HG03025 (cell line): ENCODE measurements around the gene SESTD1.
"Not testable (repeated sequence)": the region's sequence is repeated elsewhere in the genome, so short reads cannot be mapped to it uniquely, and the experiment has no call there.

Source experiments
- ATAC-seq: cut with Tn5 transposase; IDR thresholded peaks from one replicate; pipeline ENCODE4 v1.9.1; 2021; ENCODE audit warnings: mild to moderate bottlenecking, moderate library complexity; ENCODE audit not compliant: unreplicated experiment, low FRiP score

SESTD1 gene

DNA sequence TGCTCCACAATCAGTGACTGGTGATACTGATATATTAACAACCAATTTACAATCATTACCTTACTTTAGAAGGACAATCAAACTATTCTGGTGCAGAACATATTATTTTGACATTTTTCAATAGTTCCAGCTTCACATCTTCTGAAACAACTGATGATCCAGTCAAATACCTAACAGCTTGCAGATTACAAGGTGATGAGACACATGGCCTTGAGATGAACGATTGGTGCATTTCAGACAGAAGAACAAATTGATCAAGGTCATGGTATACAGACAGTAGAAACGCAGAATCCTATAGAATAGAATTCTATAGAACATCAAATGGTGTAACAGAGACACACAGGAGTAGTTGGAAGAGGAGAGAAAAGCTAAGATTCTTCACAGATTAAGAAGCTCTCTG lies 24.8 kb downstream of the SESTD1 start:
- ATAC-seq, result no peak

- ATAC-seq, result no peak
Measured at GRCh38 chr2:179239195-179239594, 25.4 kb downstream of the SESTD1 start.

DNA sequence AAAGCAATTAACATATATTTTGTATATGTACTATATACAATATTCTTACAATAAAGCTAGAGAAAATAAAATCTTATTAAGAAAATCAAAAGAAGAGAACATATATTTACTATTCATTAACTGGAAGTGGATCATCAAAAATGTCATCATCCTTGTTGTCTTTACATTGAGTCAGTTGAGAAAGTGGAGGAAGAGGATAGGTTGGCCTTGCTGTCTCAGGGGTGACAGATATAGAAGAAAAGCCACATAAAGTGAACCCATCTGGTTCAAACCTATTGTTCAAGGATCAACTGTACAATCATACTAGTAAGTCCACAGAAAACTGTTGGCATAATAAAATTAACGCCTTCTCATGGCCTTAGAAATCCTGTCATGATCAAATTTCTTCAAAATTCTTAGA lies 26.6 kb downstream of the SESTD1 start:
- no peak for ATAC-seq

DNA sequence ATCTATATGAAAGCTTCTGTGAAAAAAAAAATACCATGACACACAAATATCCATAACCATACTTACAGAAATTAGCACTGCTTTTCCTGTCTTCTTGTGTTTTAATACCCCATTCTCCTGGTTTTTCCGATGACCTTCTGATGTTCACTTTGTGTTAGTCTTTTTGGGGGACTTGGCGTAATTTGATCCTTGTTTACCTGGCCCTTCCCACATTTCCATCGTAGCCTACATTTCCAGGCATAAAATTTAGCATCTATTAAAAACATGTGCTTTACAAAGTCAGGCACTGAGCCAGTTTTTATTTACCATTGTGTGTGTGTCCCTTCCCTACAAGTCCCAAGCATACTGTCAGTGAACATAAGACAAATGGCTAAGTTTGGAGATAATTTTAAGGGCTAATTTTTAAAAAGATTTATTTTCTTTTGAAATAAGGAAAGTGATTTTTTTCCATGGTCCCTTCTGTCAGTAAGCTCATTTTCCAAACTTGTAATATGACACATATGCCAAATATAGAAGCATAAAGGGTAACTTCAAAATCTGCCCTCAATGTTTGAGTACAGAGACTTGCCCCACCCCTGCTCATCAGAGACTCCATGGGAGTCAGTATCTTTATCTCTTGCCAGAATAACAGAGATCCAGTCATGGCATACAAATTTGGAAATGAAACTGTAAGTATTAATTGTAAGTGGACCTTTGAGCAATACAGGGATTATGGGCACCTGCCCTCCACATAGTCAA lies 27.3 kb downstream of the SESTD1 start:
- ATAC-seq, result no peak

DNA sequence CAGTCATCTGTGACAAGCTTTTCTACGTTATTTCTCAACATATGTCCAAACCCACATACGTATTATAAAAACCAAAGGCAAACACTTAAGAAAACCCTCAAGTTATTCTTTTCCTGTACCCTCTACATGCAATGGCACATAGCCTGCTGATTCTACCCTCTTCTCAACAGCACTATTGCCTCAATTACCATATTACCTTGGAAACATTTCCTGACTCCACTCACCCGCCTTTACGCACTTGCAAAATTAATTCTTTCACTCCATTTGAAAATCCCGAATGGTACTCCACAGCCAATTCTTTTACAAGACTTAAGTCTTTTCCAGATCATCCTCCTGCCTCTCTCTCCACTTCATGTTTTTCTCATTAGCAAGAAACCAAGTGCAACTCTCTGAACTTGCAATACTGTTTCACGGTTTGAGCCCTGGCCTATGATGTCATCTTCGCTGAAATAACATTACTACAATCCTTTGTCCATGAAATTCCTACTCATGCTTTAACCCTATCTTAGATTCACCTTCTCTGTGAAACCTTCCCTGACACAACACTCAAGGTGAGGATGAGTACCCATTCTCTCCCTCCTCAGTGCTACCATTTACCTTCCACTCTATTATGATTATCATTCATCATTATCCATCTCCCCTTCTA lies 29.0 kb downstream of the SESTD1 start:
- ATAC-seq, result no peak

DNA sequence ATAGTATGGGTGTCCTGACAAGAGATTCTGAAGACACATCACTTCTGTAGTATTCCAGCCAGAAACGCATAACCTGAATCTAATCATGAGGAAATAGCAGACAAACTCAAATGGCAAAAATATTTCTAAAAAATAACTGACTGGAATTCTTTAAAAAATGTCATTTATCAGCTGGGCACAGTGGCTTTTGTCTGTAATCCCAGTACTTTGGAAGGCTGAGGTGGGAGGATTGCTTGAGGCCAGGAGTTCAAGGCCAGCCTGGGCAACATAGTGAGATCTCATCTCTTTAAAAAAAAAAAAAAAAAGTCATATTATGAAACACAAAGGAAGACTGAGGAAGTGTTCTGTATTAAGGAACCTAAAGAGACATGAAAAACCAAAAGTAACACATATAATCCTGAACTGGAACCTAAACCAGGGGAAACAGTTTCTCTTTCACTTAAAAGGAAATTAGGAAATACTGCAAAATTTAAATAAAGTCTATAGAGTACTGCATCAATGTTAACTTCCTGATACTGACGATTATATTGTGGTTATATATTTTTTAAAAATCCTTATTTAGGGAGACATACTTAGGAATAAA lies 29.9 kb downstream of the SESTD1 start:
- ATAC-seq, result no peak

- ATAC-seq, result no peak
Measured at GRCh38 chr2:179233626-179234430, 30.8 kb downstream of the SESTD1 start.

DNA sequence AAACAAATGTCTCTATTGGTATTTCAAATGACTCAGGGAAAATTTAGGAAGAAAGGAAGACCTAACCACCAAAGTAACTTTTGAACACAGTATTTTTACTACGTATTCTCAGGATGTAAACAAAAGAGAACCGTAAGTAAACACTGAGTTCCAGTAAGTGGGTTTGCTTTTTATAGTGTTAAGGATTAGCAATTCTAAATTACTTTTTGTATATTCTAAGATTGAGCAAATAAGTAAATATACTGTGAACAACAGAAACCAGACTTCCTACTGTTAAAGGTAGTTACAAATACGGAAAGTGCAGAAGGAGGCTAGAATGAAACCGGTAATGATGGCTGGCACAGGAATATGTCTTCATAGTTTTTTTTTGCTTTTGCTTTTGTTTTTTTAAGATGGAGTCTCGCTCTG lies 31.5 kb downstream of the SESTD1 start:
- ATAC-seq, result no peak

- no peak for ATAC-seq
Measured at GRCh38 chr2:179226961-179227259, 37.7 kb downstream of the SESTD1 start.

- ATAC-seq, result no peak
Measured at GRCh38 chr2:179226203-179226960, 38.2 kb downstream of the SESTD1 start.

- ATAC-seq, result no peak
Measured at GRCh38 chr2:179224361-179224760, 40.3 kb downstream of the SESTD1 start.

- ATAC-seq, result no peak
Measured at GRCh38 chr2:179222076-179222475, 42.6 kb downstream of the SESTD1 start.

- ATAC-seq, result peak; percentile 78
Measured at GRCh38 chr2:179218848-179219594, 45.6 kb downstream of the SESTD1 start.

- ATAC-seq, result not testable (repeated sequence)
Measured at GRCh38 chr2:179214671-179215070, 50.0 kb downstream of the SESTD1 start.

DNA sequence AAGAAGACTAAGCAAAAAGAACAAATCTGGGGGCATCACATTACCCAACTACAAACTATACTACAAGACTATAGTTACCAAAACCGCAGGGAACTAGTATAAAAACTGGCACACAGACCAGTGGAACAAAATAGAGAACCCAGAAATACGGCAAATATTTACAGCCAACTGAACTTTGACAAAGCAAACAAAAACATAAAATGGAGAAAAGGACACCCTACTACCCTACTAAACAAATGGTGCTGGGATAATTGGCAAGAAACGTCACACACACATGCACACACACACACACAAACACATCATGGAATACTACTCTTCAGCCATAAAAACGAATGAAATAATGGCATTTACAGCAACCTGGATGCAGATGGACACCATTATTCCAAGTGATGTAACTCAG lies 53.3 kb downstream of the SESTD1 start:
- no peak for ATAC-seq

DNA sequence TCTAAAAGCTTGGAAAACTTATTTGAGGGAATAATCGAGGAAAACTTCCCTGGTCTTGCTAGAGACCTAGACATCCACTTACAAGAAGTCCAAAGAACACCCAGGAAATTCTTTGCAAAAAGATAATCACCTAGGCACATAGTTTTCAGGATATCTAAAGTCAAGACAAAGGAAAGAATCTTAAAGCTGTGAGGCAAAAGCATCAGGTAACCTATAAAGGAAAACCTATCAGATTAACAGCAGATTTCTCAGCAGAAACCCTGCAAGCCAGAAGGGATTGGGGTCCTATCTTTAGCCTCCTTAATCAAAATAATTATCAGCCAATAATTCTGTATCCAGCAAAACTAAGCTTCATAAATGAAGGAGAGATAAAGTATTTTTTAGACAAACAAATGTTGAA lies 56.4 kb downstream of the SESTD1 start:
- ATAC-seq, result not testable (repeated sequence)

GRCh38 chr2:179207047-179207446 lies 57.6 kb downstream of the SESTD1 start:
- ATAC-seq, result no peak

DNA sequence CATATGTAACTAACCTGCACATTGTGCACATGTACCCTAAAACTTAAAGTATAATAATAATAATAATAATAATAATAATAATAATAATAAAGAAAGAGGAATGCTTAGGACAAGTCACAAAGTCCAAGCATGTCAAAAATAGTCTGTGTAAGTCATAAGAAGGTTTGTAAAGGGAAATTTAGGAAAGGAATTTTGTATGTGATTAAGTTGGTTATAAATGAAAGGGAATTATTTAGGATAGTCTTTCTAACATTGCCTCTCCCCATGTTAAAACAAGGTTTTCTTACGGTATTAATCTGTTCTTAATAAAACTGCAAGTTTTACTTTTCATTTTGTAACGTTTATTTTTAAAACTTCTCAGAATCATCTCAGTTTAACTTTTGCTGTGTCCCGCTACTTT lies 62.8 kb downstream of the SESTD1 start:
- no peak for ATAC-seq

DNA sequence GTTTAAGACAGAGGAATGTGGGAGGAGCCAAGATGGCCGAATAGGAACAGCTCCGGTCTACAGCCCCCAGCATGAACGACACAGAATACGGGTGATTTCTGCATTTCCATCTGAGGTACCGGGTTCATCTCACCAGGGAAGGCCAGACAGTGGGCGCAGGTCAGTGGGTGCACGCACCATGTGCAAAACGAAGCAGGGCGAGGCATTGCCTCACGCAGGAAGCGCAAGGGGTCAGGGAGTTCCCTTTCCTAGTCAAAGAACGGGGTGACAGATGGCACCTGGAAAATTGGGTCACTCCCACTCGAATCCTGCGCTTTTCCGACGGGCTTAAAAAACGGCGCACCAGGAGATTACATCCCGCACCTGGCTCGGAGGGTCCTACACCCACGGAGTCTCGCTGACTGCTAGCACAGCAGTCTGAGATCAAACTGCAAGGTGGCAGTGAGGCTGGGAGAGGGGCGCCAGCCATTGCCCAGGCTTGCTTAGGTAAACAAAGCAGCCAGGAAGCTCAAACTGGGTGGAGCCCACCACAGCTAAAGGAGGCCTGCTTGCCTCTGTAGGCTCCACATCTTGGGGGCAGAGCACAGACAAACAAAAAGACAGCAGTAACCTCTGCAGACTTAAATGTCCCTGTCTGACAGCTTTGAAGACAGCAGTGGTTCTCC lies 68.6 kb downstream of the SESTD1 start:
- not testable (repeated sequence) for ATAC-seq
